Lower lobe of right lung (tissue), 2 donors: ENCODE results near the gene SAA4. TPM values are rescaled to one million over a fixed set of nuclear protein-coding genes. Genes with fewer than 3 reads are reported as not detected.

ENCODE experiments used
- ATAC-seq, 2 donors: fragments of 200-7000 bp; cut with Tn5 transposase; one replicate each; pipeline ENCODE4 v1.9.1; 2020 to 2022; ENCODE audit warnings: mild to moderate bottlenecking in 2 of 2, moderate library complexity in 2 of 2
- DNase-seq: peaks from one replicate; pipeline ENCODE4 v3.0.0-alpha.2; 2020
- H3K27ac ChIP-seq: fragments of 200-600 bp; one replicate; pipeline ENCODE4 v1.8.0; 2022
- H3K27me3 ChIP-seq: fragments of 200-600 bp; one replicate; pipeline ENCODE4 v1.8.0; 2022; ENCODE audit warnings: low read depth
- H3K36me3 ChIP-seq: fragments of 200-600 bp; one replicate; pipeline ENCODE4 v1.8.0; 2022; ENCODE audit warnings: mild to moderate bottlenecking
- H3K4me1 ChIP-seq: fragments of 200-600 bp; one replicate; pipeline ENCODE4 v1.8.0; 2022
- H3K4me3 ChIP-seq: fragments of 200-600 bp; one replicate; pipeline ENCODE4 v1.8.0; 2022; ENCODE audit warnings: mild to moderate bottlenecking
- H3K9me3 ChIP-seq: fragments of 200-600 bp; one replicate; pipeline ENCODE4 v1.8.0; 2022
- intact Hi-C: fragments of 100-400 bp; cut with DNase I; formaldehyde crosslinking; loops from one replicate; pipeline ENCODE4 v1.11.0; 2022
- long read RNA-seq: library from polyadenylated mRNA; unstranded; transcript quantifications from one replicate; pipeline ENCODE4 v2.0.0, GENCODE V29; 2021
- total RNA-seq: library from RNA; stranded (reverse); fragmentation: NEBNext Ultra II Directional; extraction: Animal tissue kit (Norgen Biotek cat#: 25700); gene quantifications from one replicate; pipeline ENCODE4 v1.2.1, GENCODE V29; 2021
- TF ChIP-seq, protein P1 (sequence below): fragments of 200-600 bp; IDR thresholded peaks from one replicate; pipeline ENCODE4 v1.8.0; 2022; ENCODE audit warnings: antibody characterized with exemption, mild to moderate bottlenecking
- donor health status: DM: no; HTN: yes; CAD: no; lungs with severe emphysema.

SAA4 gene
- 0.62 TPM for total RNA-seq
- long read RNA-seq, result 0 reads

DNA sequence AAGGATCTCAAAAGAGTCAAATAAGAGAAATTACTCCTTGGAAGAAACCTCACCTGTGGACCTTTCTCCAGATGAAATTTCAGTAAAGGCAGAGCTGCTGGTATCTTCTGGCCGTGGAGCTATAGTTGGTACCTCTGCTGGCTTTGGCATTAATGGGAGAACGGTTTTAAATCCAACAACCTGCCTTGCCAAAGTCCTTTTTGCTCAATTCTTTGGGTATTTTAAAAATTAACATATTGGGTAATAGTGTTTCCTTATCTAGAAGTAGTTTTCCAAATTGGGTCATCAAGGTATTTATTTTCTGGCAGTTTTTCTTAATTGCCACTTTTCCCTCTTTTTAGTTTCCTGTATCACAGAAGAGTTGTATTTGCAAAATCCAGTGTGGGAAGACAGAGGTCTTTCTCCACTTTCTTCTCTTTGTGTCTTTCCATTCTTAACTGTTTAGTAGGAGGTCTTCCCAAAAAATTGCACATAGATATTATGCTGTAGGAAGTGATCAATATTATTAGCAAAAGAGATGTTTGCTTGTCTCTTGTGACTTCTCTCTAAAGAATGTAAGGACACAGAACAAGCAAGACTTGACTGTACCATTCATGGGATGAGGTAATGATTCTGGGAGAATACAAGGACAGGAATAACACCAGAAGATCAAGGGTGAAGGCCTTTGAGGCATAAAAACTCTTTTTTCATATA, at the start of gene SAA4:
Gene SAA4, minus strand, starts transcription at position 139 of the 693 bp plus-strand sequence. CDS start 876 bp downstream, outside the sequence.
- Histone ChIP-seq H3K4me3 (no peak within 1 kb of the TSS), H3K9me3 (no peaks in the 10 kb centered on the region), H3K27me3 (no peaks in the 10 kb centered on the region), H3K27ac (no peak within 1 kb of the TSS), H3K4me1 (no peaks in the 10 kb centered on the region), H3K36me3 (no peaks in the 10 kb centered on the region)
- no peak for DNase-seq
- intact Hi-C loops, result no loop called here
- TF ChIP-seq, protein P1, sequence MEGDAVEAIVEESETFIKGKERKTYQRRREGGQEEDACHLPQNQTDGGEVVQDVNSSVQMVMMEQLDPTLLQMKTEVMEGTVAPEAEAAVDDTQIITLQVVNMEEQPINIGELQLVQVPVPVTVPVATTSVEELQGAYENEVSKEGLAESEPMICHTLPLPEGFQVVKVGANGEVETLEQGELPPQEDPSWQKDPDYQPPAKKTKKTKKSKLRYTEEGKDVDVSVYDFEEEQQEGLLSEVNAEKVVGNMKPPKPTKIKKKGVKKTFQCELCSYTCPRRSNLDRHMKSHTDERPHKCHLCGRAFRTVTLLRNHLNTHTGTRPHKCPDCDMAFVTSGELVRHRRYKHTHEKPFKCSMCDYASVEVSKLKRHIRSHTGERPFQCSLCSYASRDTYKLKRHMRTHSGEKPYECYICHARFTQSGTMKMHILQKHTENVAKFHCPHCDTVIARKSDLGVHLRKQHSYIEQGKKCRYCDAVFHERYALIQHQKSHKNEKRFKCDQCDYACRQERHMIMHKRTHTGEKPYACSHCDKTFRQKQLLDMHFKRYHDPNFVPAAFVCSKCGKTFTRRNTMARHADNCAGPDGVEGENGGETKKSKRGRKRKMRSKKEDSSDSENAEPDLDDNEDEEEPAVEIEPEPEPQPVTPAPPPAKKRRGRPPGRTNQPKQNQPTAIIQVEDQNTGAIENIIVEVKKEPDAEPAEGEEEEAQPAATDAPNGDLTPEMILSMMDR, result no peak
- ATAC-seq, result no peak

DNA sequence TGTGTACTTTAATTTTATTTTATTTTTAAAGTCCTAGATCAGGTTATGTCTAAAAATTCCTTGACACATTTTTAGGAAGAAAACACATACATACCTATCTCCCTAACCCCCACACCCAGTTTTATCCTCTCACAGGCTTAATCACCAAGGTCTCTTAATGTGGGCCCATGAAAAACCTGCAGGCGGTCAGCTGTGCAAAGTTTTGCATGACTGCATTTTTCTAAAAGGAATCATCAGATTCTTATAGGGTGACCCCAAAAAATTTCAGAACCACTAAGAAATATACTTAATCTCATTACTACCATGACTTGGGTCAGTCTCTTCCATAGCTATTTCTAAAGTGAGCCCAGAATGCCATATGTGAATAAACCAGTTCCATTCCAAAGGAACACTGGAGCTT, 49.2 kb upstream of the SAA4 start:
- no peaks in the 10 kb centered on the region for H3K9me3 ChIP-seq
- TF ChIP-seq, protein P1, result no peak
- peaks cover 93% of the 10 kb centered on the region for H3K36me3 ChIP-seq
- ATAC-seq (no peak), DNase-seq (no peak)
- H3K27ac ChIP-seq, result no peak overlapping the region
- intact Hi-C loops, result no loop called here
- no peaks in the 10 kb centered on the region for H3K4me1 ChIP-seq
- H3K4me3 ChIP-seq, result no peak overlapping the region
- H3K27me3 ChIP-seq, result no peaks in the 10 kb centered on the region

DNA sequence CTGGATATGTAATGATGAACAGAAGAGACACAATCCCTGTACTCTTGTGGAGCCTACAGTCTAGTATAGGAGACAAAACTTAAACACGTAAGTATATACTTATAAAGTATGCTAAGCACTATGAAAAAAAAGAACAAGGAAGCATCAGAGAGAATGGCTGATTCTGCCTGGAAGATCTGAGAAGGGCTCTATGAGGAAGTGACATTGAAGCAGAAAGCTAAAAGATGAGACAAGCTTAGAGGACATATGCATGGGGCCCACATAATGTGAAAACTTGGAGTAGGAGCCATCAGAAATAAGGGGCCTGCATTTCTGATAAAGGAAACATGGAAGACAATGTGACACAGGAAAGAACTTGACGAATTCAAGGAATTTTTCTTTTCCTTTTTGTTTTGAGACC, 46.0 kb upstream of the SAA4 start:
- Histone ChIP-seq H3K27me3 (no peaks in the 10 kb centered on the region), H3K4me1 (peaks cover 6% of the 10 kb centered on the region), H3K27ac (no peak overlapping the region), H3K4me3 (no peak overlapping the region), H3K36me3 (peaks cover 90% of the 10 kb centered on the region), H3K9me3 (no peaks in the 10 kb centered on the region)
- intact Hi-C loops, result no loop called here
- TF ChIP-seq, protein P1, result no peak
- DNase-seq, result no peak
- ATAC-seq, result no peak

GRCh38 chr11:18280438-18281045, 43.9 kb upstream of the SAA4 start:
- peaks cover 6% of the 10 kb centered on the region for H3K4me1 ChIP-seq
- DNase-seq (no peak), ATAC-seq (peak in 1 of 2 donors; percentile 32)
- no peak overlapping the region for H3K4me3 ChIP-seq
- intact Hi-C loops, result no loop called here
- TF ChIP-seq, protein P1, result no peak
- H3K36me3 ChIP-seq, result peaks cover 73% of the 10 kb centered on the region
- no peaks in the 10 kb centered on the region for H3K27me3 ChIP-seq
- no peak overlapping the region for H3K27ac ChIP-seq
- no peaks in the 10 kb centered on the region for H3K9me3 ChIP-seq

DNA sequence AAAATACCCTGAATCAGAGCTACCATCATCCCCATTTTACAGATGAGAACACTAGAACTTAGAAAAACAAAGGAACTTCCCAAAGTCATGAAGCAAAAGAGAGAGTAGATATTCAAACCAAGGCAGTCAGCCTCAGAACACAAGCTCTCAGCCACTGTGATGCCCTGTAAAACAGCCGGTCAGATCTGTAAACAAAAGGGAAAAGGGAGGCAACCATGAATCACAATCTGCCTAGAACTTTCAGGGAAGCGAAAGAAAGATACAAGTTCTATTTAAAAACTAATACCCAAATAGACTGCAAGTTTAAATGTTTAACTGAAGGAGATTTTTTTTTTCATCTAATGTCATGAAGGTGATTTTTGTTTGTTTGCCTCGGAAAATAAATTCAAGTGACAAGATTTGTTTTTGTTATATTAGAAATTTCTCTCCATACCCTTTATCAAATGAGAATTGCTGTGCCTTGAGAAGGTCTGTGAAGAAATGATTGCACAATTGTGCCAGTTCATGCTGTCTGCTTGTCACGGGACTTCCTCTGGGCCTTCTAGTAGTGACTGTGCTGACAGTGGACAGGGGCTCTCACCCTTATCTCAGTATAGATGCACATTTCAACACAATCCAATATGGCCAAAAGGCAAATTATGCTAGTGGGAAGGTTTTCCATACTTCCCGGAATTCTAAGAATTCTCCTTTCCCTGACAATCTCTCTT, 41.1 kb upstream of the SAA4 start:
- Histone ChIP-seq H3K27me3 (no peaks in the 10 kb centered on the region), H3K9me3 (no peaks in the 10 kb centered on the region), H3K4me1 (peaks cover 6% of the 10 kb centered on the region), H3K4me3 (no peak overlapping the region), H3K27ac (peak overlapping the region; percentile 41), H3K36me3 (peaks cover 49% of the 10 kb centered on the region)
- TF ChIP-seq, protein P1, result no peak
- DNase-seq (no peak), ATAC-seq (peak; percentile 74 to 86)
- intact Hi-C loops, result no loop called here
